ENCODE data around the gene CBX7. TPM values are rescaled to one million over a fixed set of nuclear protein-coding genes. Genes with fewer than 3 reads are reported as not detected.

CBX7 gene
- total RNA-seq, 1 donor from 2014 or later: 7.7 TPM

DNA sequence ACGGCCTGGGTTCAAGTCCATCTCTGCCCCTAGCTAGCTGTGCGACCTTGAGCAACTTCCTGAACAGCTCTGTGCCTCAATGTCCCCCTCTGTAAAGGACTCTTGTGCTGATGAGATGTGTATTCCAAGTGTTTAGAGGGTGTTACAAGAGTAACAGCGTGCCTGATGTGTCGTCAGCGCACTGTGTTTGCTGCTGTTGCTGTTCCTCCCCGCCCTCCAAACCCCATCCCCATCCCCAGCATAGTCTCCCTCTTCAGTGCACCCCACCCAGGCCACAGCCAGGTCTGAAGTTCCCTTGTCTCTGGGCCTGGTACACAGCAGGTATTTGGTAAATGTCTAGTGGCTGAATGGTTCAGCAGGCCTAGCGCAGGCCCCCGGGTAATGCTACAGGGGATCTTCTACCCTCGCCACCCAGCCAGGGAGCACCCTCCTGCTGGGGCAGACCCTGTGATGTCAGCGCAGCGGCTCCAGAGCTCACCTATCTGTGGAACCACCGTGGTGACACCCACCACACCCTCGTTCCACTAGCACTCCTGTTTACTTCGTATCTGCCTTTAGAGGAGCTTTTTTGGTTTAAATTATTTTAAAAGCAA, 10.3 kb downstream of the CBX7 start:
- Mint-ChIP-seq H3K4me1 (ENCODE audit: low read depth) (peaks cover 6% of the 10 kb centered on the region), H3K36me3 (ENCODE audit: insufficient read depth) (no peaks in the 10 kb centered on the region), H3K27me3 (peaks cover 14% of the 10 kb centered on the region), H3K4me3 (ENCODE audit: low read depth) (no peak overlapping the region), H3K27ac (no peak overlapping the region), H3K9me3 (ENCODE audit: low read depth) (no peaks in the 10 kb centered on the region)
- TF ChIP-seq, protein P1, sequence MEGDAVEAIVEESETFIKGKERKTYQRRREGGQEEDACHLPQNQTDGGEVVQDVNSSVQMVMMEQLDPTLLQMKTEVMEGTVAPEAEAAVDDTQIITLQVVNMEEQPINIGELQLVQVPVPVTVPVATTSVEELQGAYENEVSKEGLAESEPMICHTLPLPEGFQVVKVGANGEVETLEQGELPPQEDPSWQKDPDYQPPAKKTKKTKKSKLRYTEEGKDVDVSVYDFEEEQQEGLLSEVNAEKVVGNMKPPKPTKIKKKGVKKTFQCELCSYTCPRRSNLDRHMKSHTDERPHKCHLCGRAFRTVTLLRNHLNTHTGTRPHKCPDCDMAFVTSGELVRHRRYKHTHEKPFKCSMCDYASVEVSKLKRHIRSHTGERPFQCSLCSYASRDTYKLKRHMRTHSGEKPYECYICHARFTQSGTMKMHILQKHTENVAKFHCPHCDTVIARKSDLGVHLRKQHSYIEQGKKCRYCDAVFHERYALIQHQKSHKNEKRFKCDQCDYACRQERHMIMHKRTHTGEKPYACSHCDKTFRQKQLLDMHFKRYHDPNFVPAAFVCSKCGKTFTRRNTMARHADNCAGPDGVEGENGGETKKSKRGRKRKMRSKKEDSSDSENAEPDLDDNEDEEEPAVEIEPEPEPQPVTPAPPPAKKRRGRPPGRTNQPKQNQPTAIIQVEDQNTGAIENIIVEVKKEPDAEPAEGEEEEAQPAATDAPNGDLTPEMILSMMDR (IDR thresholded peaks at IDR 0.05; ENCODE audit: unreplicated experiment): no peak
- no peak for DNase-seq (ENCODE audit: low spot score, unreplicated experiment)

DNA sequence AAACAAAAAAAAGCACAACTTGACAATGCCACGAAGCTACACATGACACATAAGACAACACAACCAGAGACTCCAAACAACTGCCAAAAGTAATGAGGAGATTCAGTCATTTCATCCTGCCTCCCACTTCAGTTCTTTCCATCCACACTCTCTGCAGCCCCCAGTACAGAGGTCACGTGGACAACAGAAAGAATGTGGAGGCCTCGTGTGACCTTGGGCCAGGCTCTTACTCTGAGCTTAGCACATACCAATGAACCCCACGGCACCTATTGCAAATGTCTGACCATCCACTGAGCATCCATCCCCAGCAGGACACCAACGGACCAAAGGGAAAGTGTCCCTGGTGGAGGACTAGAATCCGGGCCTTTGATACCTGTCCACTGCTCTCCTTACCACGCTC, 12.5 kb downstream of the CBX7 start:
- H3K4me3 Mint-ChIP-seq (ENCODE audit: low read depth): no peak overlapping the region
- peaks cover 18% of the 10 kb centered on the region for H3K27me3 Mint-ChIP-seq
- DNase-seq (ENCODE audit: low spot score, unreplicated experiment): no peak
- H3K27ac Mint-ChIP-seq: no peak overlapping the region
- TF ChIP-seq, protein P1 (IDR thresholded peaks at IDR 0.05; ENCODE audit: unreplicated experiment): no peak
- no peaks in the 10 kb centered on the region for H3K36me3 Mint-ChIP-seq (ENCODE audit: insufficient read depth)
- H3K4me1 Mint-ChIP-seq (ENCODE audit: low read depth): peaks cover 6% of the 10 kb centered on the region
- H3K9me3 Mint-ChIP-seq (ENCODE audit: low read depth): no peaks in the 10 kb centered on the region

DNA sequence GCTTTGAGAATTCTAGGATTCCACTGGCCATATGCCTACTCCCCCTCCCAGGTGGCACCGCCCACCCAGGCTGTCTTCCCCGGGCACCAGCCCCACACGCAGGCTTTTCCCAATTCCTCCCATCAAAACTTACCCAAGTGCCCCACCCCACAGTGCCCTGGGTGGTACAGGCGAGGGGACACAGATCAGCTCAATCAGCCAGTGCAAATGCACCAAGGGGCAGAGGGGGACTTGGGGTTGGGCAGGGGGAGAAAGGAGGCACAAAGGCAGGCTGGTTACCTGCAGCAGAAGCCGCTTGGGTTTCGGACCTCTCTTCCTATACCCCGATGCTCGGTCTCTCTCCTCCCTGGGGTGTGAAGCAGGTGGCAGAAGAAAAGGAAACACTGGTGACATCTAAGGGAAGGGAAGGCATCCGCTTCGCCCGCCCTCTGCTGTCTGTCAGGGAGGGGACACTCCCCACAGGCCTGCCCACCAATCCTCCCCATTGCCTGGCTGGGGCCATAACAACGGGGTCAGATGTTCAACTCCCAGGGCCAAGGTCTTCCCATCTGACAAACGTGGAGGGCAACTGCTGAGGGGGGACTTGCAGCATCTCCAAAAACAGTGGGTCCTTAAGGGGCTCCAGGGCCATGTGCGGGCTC, 14.0 kb downstream of the CBX7 start:
- H3K4me1 Mint-ChIP-seq (ENCODE audit: low read depth): peaks cover 6% of the 10 kb centered on the region
- peaks cover 9% of the 10 kb centered on the region for H3K27me3 Mint-ChIP-seq
- no peaks in the 10 kb centered on the region for H3K9me3 Mint-ChIP-seq (ENCODE audit: low read depth)
- H3K4me3 Mint-ChIP-seq (ENCODE audit: low read depth): no peak overlapping the region
- no peak overlapping the region for H3K27ac Mint-ChIP-seq
- TF ChIP-seq, protein P1 (IDR thresholded peaks at IDR 0.05; ENCODE audit: unreplicated experiment): no peak
- no peak for DNase-seq (ENCODE audit: low spot score, unreplicated experiment)
- H3K36me3 Mint-ChIP-seq (ENCODE audit: insufficient read depth): no peaks in the 10 kb centered on the region

- no peaks in the 10 kb centered on the region for H3K9me3 Mint-ChIP-seq (ENCODE audit: low read depth)
- peaks cover 7% of the 10 kb centered on the region for H3K27me3 Mint-ChIP-seq
- peak overlapping the region; percentile 24 for H3K27ac Mint-ChIP-seq
- H3K4me3 Mint-ChIP-seq (ENCODE audit: low read depth): no peak overlapping the region
- TF ChIP-seq, protein P1 (IDR thresholded peaks at IDR 0.05; ENCODE audit: unreplicated experiment): no peak
- peaks cover 6% of the 10 kb centered on the region for H3K4me1 Mint-ChIP-seq (ENCODE audit: low read depth)
- no peak for DNase-seq (ENCODE audit: low spot score, unreplicated experiment)
- H3K36me3 Mint-ChIP-seq (ENCODE audit: insufficient read depth): no peaks in the 10 kb centered on the region
Observed at GRCh38 chr22:39136317-39136716, 16.2 kb downstream of the CBX7 start.

DNA sequence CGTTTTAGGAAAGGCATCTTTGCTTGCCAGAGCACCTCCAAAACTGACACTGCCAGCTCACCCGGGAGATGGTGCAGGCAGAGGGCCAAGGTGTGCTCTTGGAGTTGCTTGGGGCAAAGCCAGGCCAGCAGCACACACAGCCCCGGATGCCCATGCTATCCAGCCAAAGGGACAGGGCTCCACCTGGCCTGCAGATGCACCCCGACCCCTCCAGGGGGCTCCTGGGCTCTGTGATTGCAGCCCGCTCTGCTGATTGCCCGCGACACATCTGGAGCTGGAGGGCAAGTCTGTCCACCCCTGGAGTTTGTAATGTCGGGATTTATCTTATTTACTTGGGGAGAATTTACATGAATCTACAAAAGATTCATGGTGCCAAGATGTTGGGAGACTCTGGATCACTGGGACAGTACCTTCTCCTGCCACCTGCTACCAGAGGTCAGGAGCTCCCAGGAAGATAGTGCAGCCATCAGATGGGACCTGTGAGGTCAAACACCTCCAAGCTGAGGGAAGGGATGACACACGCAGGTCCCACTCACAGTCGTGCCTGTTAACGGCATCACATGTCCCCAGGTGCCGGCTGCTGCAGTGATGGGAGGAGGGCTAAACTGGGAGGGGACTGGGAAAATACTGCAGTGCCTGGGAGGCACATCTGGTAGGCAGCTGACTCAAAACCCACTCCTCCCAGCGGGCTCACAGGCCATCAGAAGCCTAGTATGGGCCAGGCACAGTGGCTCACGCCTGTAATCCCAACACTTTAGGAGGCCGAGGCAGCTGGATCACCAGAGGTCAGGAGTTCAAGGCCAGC, 17.2 kb downstream of the CBX7 start:
- peak overlapping the region; percentile 81 for H3K27ac Mint-ChIP-seq

More for the DNA sequence above, 17.2 kb downstream of the CBX7 start:
- H3K4me1 Mint-ChIP-seq (ENCODE audit: low read depth): peaks cover 11% of the 10 kb centered on the region
- H3K9me3 Mint-ChIP-seq (ENCODE audit: low read depth): no peaks in the 10 kb centered on the region
- DNase-seq (ENCODE audit: low spot score, unreplicated experiment): peak; percentile 69
- TF ChIP-seq, protein P1 (IDR thresholded peaks at IDR 0.05; ENCODE audit: unreplicated experiment): peak; percentile 81
- H3K4me3 Mint-ChIP-seq (ENCODE audit: low read depth): no peak overlapping the region
- H3K27me3 Mint-ChIP-seq: peaks cover 7% of the 10 kb centered on the region
- H3K36me3 Mint-ChIP-seq (ENCODE audit: insufficient read depth): no peaks in the 10 kb centered on the region

Measured in progenitor cell of endocrine pancreas (in vitro differentiated cells).